Nephron progenitor cell (in vitro differentiated cells): ENCODE results near the gene EOLA1.
A peak's percentile ranks its signal among the peaks of the same experiment; 100 is the strongest.

Experiments used
- DNase-seq: peaks from one replicate; pipeline ENCODE4 v3.0.0; 2021
- H3K27ac Mint-ChIP-seq: 2 replicates; pipeline ENCODE4 v1.8.0; 2021; ENCODE audit warnings: mild to moderate bottlenecking, moderate library complexity, mixed read lengths
- H3K27me3 Mint-ChIP-seq: 2 replicates; pipeline ENCODE4 v1.8.0; 2021; ENCODE audit warnings: mild to moderate bottlenecking, low read depth, mixed read lengths; ENCODE audit not compliant: poor library complexity
- H3K36me3 Mint-ChIP-seq: 2 replicates; pipeline ENCODE4 v1.8.0; 2021; ENCODE audit warnings: low read depth, mixed read lengths
- H3K4me1 Mint-ChIP-seq: 2 replicates; pipeline ENCODE4 v1.8.0; 2021; ENCODE audit warnings: mixed read lengths
- H3K4me3 Mint-ChIP-seq: 2 replicates; pipeline ENCODE4 v1.8.0; 2021; ENCODE audit warnings: mild to moderate bottlenecking, moderate library complexity, mixed read lengths
- H3K9me3 Mint-ChIP-seq: 2 replicates; pipeline ENCODE4 v1.8.0; 2021; ENCODE audit warnings: mild to moderate bottlenecking, moderate library complexity, mixed read lengths
- CTCF ChIP-seq: fragments of 200-600 bp; sonication (generic); IDR thresholded peaks from 2 replicates; pipeline ENCODE4 v1.5.0; 2021; ENCODE audit warnings: antibody characterized with exemption

The EOLA1 gene

GRCh38 chrX:149540621-149541520 lies at the start of gene EOLA1:
Gene EOLA1, plus strand, starts transcription at chrX:149541012. Its CDS starts 4,619 bp downstream, at chrX:149545631.
- H3K4me3 Mint-ChIP-seq = peak within 1 kb of the TSS; percentile 89
- DNase-seq = peak; percentile 26
- H3K27ac Mint-ChIP-seq = peak within 1 kb of the TSS; percentile 100
- no peak for TF ChIP-seq CTCF
- peaks cover 15% of the 10 kb centered on the region for H3K4me1 Mint-ChIP-seq
- H3K36me3 Mint-ChIP-seq = no peaks in the 10 kb centered on the region
- H3K27me3 Mint-ChIP-seq = peaks cover 3% of the 10 kb centered on the region
- H3K9me3 Mint-ChIP-seq = peaks cover 31% of the 10 kb centered on the region

GRCh38 chrX:149491812-149492211 lies 49.0 kb upstream of the EOLA1 start:
- no peak for TF ChIP-seq CTCF
- Mint-ChIP-seq H3K27ac (no peak overlapping the region), H3K27me3 (no peaks in the 10 kb centered on the region), H3K9me3 (peaks cover 26% of the 10 kb centered on the region), H3K4me1 (no peaks in the 10 kb centered on the region), H3K4me3 (no peak overlapping the region), H3K36me3 (peaks cover 31% of the 10 kb centered on the region)
- DNase-seq = no peak

- peaks cover 28% of the 10 kb centered on the region for H3K9me3 Mint-ChIP-seq
- H3K27ac Mint-ChIP-seq = no peak overlapping the region
- H3K4me1 Mint-ChIP-seq = no peaks in the 10 kb centered on the region
- no peak for TF ChIP-seq CTCF
- no peak overlapping the region for H3K4me3 Mint-ChIP-seq
- H3K36me3 Mint-ChIP-seq = peaks cover 40% of the 10 kb centered on the region
- DNase-seq = no peak
- H3K27me3 Mint-ChIP-seq = peaks cover 3% of the 10 kb centered on the region
These were observed 46.9 kb upstream of the EOLA1 start for GRCh38 chrX:149493567-149494562.

GRCh38 chrX:149494844-149495565 lies 45.8 kb upstream of the EOLA1 start:
- TF ChIP-seq CTCF = no peak
- Mint-ChIP-seq H3K27ac (no peak overlapping the region), H3K36me3 (peaks cover 37% of the 10 kb centered on the region), H3K9me3 (peaks cover 27% of the 10 kb centered on the region), H3K4me3 (no peak overlapping the region), H3K4me1 (no peaks in the 10 kb centered on the region), H3K27me3 (peaks cover 3% of the 10 kb centered on the region)
- no peak for DNase-seq

GRCh38 chrX:149495573-149496071 lies 45.2 kb upstream of the EOLA1 start:
- H3K27ac Mint-ChIP-seq = no peak overlapping the region
- peaks cover 26% of the 10 kb centered on the region for H3K9me3 Mint-ChIP-seq
- H3K36me3 Mint-ChIP-seq = peaks cover 38% of the 10 kb centered on the region
- H3K4me3 Mint-ChIP-seq = no peak overlapping the region
- no peaks in the 10 kb centered on the region for H3K4me1 Mint-ChIP-seq
- H3K27me3 Mint-ChIP-seq = peaks cover 3% of the 10 kb centered on the region
- DNase-seq = no peak
- TF ChIP-seq CTCF = no peak
